Measurements from ENCODE around the gene MED16.
A peak's percentile ranks its signal among the peaks of the same experiment; 100 is the strongest.

MED16 gene

GRCh38 chr19:913080-913748 lies 20.2 kb upstream of the MED16 start, which contains the start of gene R3HDM4:
Gene R3HDM4 (minus strand): TSS chr19:913219. CDS start chr19:913157, 62 bp downstream.
- TF ChIP-seq CTCF (IDR thresholded peaks at IDR 0.05) = no peak
- no peak for TF ChIP-seq ZFX (IDR thresholded peaks at IDR 0.05; ENCODE audit: borderline replicate concordance)
- H3K27ac ChIP-seq = peak within 1 kb of the TSS; percentile 77

GRCh38 chr19:912181-913079 lies 19.4 kb upstream of the MED16 start:
- TF ChIP-seq ZFX (IDR thresholded peaks at IDR 0.05; ENCODE audit: borderline replicate concordance) (no peak), CTCF (IDR thresholded peaks at IDR 0.05) (no peak)
- peak overlapping the region; percentile 77 for H3K27ac ChIP-seq

- TF ChIP-seq ZFX (IDR thresholded peaks at IDR 0.05; ENCODE audit: borderline replicate concordance) = no peak
- no peak for TF ChIP-seq CTCF (IDR thresholded peaks at IDR 0.05)
- H3K27ac ChIP-seq = no peak overlapping the region
Observed at GRCh38 chr19:911197-912033, 18.4 kb upstream of the MED16 start.

- no peak for TF ChIP-seq CTCF (IDR thresholded peaks at IDR 0.05)
- TF ChIP-seq ZFX (IDR thresholded peaks at IDR 0.05; ENCODE audit: borderline replicate concordance) = no peak
- H3K27ac ChIP-seq = no peak overlapping the region
Observed at GRCh38 chr19:907183-907853, 14.3 kb upstream of the MED16 start.

- H3K27ac ChIP-seq = no peak overlapping the region
- TF ChIP-seq ZFX (IDR thresholded peaks at IDR 0.05; ENCODE audit: borderline replicate concordance) (no peak), CTCF (IDR thresholded peaks at IDR 0.05) (no peak)
Observed at GRCh38 chr19:906480-906879, 13.5 kb upstream of the MED16 start.

GRCh38 chr19:904545-904944 lies 11.6 kb upstream of the MED16 start:
- no peak overlapping the region for H3K27ac ChIP-seq

More at GRCh38 chr19:904545-904944, 11.6 kb upstream of the MED16 start:
- no peak for TF ChIP-seq ZFX (IDR thresholded peaks at IDR 0.05; ENCODE audit: borderline replicate concordance)
- TF ChIP-seq CTCF (IDR thresholded peaks at IDR 0.05) = no peak
